Frontal cortex (tissue), 4 donors: ENCODE measurements around the gene CDK2AP2. TPM values are rescaled to one million over a fixed set of nuclear protein-coding genes. Genes with fewer than 3 reads are reported as not detected.
A peak's percentile ranks its signal among the peaks of the same experiment; 100 is the strongest.
"Not testable (repeated sequence)": the region's sequence is repeated elsewhere in the genome, so short reads cannot be mapped to it uniquely, and the experiment has no call there.

Experiments used
- DNase-seq, 2 donors: peaks; one replicate each; pipeline ENCODE4 v3.0.0; 2012; ENCODE audit warnings: low spot score in 2 of 2
- FAIRE-seq: peaks from 2 replicates; lab custom pipeline; 2012; peaks lifted over from hg19 to GRCh38; lab: Jason Lieb, UNC
- total RNA-seq: library from RNA; depleted of rRNA; stranded (reverse); fragments of >200 nt; gene quantifications from one replicate; pipeline ENCODE4 v1.2.3, GENCODE V29; 2014
- donor health status: control.
- donor health status: control.
- donor health status: control.

The CDK2AP2 gene
- total RNA-seq, 1 donor from 2014 or later: 4.9 TPM

DNA sequence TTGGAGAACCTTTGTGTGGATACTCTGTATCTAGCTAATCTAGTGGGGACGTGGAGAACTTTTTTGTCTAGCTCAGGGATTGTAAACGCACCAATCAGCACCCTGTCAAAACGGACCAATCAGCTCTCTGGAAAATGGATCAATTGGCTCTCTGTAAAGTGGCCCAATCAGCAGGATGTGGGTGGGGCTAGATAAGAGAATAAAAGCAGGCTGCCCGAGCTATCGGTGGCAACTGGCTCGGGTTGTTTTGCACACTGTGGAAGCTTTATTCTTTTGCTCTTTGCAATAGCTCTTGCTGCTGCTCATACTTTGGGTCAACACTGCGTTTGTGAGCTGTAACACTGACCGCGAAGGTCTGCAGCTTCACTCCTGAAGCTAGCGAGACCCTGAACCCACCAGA is 31.3 kb downstream of the CDK2AP2 start:
- FAIRE-seq: not testable (repeated sequence)

DNA sequence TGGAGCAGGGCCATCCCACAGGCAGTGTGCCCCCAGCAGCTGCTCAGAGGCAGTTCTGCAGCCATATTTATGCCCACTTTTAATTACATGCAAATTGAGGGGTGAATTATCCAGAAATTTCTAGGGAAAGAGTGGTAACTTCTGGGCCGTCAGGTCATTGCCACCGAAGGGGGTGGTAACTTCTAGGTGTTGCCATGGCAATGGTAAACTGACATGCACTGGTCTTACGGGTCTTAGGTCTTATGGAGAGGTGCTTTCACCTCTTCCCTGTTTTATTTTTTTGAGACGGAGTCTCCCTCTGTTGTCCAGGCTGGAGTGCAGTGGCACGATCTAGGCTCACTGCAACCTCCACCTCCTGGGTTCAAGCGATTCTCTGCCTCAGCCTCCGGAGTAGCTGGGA is 35.1 kb downstream of the CDK2AP2 start:
- FAIRE-seq (no peak), DNase-seq (no peak)

More for the DNA sequence above, 31.3 kb downstream of the CDK2AP2 start:
- DNase-seq: not testable (repeated sequence)

DNA sequence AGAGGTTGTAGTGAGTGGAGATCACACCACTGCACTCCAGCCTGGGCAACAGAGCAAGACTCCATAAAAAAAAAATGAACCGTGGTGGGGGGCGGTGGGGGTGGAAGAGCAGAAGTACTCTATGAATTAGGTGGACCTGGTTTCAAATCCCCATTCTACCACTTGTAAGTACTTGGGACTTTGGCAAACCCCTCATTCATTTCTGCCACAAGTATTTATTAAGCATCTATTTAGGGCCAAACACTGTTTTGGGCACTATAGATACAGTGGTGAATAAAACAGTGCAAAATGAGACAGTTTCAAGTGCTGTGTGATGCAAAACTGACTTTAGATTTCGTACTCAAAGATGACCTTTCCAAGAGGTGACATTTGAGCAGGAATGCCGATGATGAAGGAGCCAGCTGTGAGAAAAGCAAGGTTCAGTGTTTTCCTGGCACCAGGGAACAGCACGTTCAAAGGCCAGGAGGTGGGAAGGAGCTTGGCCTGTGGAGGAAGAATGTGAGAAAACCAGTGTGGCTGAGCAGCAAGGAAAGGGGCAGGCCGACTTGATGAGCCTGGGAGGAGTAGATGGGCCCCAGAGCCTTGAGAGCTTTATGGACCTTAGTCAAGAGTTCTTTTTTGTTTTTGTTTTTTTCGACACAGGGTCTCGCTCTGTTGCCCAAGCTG is 37.5 kb downstream of the CDK2AP2 start:
- no peak for DNase-seq
- FAIRE-seq: no peak

DNA sequence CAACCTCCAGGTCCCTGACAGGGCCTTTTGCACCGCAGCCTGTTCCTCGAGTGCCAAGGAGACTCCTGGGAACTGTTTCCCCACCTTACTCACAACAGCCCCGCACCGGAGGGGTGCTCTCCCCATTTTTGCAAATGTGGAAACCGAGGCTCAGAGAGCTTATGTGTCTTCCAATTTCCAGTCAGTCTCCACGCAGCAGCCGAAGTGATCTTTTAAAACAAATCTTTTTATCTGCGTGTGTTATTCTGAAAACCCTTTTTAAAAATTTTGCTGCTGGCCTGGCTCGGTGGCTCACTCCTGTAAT is 38.5 kb downstream of the CDK2AP2 start:
- no peak for FAIRE-seq
- no peak for DNase-seq

DNA sequence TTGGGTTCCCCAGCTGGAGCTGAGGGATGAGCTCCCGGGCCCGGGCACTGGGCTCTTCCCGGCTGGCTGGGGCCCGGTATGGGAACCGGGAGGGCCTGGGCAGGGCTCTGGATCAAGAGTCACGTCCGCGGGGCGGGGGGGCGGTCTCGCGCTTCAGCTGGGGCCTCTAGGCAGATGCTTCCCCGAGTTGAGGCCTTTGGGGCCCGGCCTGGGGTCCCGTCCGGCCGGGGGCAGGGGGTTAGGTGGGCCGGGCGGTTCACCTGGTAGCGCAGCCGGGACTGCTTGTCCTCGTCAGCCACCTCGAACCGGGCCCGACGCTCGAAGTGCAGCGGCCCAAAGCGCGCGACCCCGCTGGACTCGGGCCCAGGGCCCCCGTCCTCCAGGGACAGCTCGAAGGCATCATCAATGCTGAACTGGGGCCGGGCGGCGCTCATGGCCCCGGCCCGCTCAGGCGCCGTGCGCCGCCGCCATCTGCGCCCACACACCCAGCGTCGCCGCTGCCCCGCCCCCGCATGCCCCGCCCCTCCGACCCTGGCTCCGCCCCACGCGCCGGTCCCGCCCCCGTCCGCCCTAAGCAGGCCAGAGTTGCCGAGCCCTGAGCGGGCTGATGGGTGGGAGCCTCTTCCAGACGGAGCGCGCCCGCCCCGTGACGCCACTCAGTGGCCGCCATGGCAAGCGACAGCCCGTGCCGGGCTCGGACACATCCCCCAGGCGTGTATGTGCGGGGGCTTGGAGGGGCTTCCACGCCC is 39.0 kb downstream of the CDK2AP2 start, which contains the start of gene TMEM134:
TMEM134 (minus strand) TSS at position 493 of the 749 bp plus-strand sequence; CDS start at position 434, 59 bp downstream.
- FAIRE-seq: no peak
- peak; percentile 96 to 97 for DNase-seq

DNA sequence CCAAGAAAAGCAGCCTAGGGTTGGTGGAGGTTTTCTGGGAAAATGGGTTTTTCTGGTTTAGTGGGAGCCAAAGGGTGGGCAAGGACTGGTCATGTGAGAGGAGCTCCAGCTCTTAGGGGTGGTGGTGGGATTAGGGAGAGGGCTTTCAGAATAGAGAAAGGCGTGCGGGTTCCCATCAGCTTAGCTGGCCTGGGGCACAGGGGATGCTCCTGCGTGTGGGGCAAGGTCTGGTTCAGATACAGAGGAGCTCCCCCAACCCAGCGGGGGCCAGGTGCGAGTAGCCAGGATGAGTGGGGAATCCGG is 39.6 kb downstream of the CDK2AP2 start:
- DNase-seq: no peak
- no peak for FAIRE-seq

DNA sequence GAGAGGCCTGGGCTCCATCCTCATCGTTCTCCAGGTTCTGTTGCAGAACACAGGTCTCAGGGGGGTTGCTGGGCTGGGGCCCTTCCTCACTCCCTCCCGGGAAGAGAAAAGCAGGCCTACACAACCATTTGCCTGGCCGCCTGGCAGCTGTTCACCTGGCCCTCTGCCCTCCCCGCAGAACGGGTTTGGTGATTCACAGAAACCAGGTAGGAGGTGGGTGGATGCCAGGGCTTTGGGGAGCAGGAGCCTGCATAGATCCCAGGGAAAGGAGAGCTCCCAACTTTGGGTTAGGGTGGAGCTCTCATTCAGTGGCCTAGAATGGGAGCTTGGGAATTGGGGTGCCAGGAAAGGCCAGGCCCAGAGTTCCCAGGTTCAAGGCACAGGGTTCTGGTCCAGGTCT is 39.9 kb downstream of the CDK2AP2 start:
- no peak for DNase-seq
- FAIRE-seq: no peak

DNA sequence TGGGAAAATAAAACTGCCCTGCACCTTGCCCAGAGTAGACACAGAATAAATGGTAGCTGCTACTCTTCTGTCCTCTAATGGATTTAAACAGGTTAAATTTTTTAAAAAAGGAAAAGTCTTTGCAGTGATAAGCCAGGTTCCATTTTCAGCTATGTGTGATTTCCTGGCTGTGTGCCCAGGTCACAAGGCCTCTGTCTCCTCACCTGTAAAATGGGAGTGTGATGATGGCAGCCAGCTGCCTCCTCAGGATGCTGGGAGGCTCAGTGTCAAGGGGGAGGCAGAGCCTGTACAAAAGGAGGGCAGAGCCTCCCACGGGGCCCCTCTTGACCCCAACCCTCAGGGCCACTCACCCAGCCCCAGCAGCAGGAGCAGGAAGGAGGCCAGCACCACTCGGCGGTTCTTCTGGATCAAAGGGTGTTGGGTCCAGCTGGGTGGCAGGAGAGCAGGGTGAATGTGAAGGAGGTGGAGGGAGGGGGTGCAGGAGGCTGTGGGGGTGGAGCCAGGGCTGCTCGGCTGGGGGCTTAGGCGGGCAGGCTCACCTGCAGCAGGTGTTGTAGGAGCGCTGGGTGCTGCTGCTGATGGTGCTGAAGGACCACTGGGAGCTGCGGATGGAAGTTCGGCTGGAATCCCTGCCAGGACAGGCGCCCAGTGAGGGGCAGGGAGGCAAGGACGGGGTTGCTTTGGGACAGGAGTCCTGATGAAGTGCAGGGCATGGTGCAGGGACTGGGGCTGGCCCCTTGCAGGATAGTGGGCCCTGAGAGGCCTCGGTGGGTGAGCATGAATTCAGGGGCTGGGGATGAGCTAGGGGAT is 40.8 kb downstream of the CDK2AP2 start:
- DNase-seq (no peak), FAIRE-seq (no peak)

DNA sequence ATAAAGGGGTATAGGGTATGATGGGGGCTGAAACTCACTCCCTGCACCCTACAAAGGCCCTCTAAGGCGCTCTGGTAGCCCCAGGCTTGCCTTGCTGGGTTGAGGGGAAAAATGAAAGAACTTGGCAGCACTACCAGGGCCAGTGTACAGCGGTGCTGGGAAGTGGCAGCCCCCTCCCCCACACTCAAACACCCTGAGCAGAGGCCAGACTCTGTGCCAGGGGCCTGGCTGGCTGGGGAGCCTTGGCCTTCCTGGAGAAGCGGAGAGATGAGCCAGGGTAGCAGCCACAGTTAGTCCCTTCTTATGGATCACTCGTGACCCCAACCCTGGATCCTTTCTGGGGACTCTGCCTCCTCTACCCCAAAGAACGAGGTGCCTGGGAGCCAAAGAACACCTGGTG is 41.6 kb downstream of the CDK2AP2 start:
- DNase-seq: no peak
- FAIRE-seq: no peak

DNA sequence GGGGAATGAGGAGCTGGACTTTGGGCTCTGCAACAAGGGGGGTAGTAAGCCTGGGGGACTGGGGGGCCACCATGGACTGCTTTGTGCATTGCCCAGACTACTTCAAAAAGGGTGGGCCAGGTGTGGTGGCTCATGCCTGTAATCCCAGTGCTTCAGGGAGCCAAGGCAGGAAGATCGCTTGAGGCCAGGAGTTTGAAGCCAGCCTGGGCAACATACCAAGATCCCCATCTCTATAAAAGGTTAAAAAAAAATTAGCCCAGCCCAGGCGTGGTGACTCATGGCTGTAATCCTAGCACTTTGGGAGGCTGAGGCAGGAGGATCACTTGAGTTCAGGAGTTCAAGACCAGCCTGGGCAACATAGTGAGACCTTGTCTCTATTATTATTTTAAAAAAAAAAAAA is 42.4 kb downstream of the CDK2AP2 start:
- FAIRE-seq, DNase-seq: not testable (repeated sequence)

DNA sequence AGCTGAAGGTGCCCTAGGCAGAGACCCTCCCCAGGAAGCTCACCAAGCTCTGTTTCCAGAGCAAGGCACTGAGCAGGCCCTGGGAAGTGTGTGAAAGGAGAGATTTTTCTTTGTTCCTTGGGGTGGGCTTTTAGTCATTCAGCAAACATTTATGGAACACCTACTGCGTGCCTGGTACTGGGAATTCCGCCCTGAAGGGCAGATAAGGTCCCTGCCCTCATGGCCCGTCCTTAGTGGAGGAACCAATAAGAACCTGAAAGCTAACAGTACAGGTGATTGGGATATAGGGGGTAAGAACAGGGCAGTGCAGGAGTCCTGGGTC is 42.8 kb downstream of the CDK2AP2 start:
- FAIRE-seq: no peak
- no peak for DNase-seq

DNA sequence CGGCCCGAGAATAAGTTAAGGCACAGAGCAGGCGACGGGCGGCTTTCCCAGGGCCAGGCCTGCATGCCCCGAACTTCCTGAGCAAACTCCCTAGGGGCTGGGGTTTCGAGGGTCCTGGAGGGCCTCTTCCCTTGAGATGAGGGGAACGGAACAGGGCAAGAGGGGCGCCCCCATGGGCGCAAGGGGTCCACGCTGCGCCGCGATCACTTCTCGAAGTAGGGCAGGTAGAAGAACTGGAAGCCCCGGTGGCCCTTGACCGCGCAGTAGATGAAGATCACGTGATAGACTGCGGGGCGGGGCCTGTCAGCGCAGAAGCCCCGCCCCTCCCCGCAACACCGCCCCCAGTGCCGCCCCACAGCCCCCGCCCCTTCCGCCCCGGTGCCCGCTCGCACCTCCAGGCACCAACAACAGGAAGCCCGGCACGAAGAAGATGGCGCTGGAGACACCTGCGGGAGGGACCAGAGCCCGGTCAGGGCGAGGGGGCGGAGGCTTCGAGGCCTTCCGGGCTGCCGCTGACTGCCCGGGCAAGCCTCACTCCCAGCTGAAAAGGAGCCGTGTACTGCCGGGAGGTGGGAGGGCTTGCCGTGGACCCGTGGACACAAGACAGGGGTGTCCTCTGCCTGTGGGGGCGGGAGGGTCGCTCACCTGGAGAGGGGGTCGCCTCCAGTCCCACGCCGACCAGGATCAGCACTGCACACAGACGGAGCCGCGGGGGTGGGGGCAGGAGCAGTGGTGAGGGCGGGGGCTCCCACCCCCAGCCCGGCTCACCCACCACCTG is 43.4 kb downstream of the CDK2AP2 start:
- FAIRE-seq (no peak), DNase-seq (peak; percentile 84 to 92)

DNA sequence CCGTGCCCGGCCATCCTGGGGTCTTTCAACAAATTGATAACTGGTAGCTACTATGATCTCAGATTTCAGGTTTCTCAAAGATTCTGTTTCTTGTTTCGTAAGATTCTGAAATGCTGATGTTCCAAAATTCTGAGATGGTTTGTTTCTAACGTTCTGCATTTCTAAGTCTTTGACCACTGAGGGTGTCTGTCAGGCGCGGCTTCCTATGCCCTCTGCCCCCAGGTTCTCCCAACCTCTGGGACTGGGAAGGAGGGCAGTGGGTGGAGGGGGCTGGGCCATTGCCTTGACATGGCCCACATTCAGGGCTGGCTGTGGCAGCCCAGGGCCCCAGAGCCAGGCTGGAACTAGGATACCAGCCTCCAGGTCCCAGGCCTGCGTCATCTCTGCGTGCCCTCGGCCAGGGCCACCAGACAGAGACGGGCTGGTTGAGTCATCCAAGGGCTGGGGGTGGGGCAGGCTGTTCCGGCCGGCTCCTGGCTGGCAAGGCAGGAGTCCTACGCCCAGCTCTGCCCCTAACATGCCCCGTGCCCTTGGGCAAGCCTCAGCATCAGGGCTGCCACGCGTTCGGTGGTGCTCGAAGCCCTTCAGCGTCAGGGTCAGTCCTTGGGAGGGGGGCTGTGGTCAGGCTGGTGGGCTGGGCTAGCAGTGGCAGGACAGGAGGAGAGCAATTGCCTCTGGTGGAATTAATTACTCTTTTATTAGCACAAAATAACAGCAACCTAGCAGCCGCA is 44.1 kb downstream of the CDK2AP2 start:
- FAIRE-seq: no peak
- no peak for DNase-seq

DNA sequence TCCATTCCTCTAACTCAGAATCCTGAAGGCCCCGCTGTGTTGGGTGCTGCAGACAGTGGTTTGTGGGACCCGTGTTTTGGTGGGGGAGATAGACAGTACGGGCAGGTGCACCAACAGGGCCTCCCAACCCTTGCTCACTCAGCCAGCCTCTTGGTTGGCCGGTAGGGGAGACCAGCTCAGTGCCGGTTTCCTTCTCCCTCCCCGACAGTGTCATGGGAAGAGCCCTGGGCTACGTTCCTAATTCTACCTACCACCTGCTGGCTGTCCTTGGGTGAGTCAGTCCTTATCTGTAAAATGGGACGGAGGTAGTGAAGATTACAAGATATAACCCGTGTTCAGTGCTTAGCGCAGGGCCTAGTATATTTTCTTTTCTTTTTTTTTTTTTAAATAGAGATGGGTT is 44.8 kb downstream of the CDK2AP2 start:
- no peak for DNase-seq
- FAIRE-seq: no peak

DNA sequence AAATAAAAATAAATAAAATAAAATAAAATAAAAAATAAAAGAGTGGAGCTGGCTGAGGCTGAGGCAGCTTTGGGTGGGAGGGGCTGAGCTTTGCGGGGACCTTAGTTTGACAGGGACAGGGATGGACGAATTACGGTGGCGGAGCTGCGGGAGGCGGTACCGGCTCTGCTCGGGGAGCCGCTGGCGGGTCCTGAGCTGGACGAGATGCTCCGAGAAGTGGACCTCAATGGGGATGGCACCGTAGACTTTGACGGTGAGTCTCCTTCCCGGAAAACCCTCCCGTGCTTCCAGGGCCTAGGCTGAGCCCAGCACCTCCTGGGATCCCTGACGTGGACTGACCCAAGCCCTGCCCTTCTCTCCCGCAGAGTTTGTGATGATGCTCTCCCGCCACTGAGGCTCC is 49.7 kb downstream of the CDK2AP2 start:
- DNase-seq: no peak

DNA sequence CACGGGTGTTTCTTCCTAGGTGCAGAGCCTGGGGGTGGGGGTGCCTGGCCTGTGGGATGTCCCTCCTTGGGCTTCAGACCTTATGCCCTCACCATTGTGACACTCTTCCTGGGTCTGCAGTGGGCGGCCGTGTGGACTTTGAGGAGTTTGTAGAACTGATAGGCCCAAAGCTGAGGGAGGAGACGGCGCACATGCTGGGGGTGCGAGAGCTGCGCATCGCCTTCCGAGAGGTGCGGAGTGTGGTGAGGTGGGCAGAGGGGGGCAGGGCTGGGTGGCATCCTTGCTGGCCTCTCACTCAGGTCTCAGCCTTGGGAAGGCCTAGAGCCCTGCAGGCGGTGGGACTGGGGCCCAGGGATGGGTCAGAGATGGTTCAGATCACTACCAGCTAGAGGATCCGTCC is 50.5 kb downstream of the CDK2AP2 start:
- DNase-seq: no peak
- no peak for FAIRE-seq

More for the DNA sequence above, 49.7 kb downstream of the CDK2AP2 start:
- no peak for FAIRE-seq
